GM18951 (cell line): ENCODE data around the gene RHOJ.
"Not testable (repeated sequence)": the region's sequence is repeated elsewhere in the genome, so short reads cannot be mapped to it uniquely, and the experiment has no call there.

Source experiments
- POLR2A ChIP-seq: IDR thresholded peaks from 4 replicates; pipeline ENCODE4 v1.6.1; 2011; ENCODE audit warnings: mild to moderate bottlenecking; ENCODE audit not compliant: insufficient read length, insufficient read depth; ENCODE audit errors: extremely low read depth
- in situ Hi-C: fragments of 300-500 bp; cut with MboI; formaldehyde crosslinking; loops from one replicate; pipeline ENCODE4 v1.12.0; 2022; ENCODE audit warnings: low sequenced_read_pairs, mixed read lengths, inconsistent platforms; ENCODE audit not compliant: unreplicated experiment

Gene RHOJ

GRCh38 chr14:63301891-63302534, 97.8 kb downstream of the RHOJ start:
- in situ Hi-C loops: no loop called here
- TF ChIP-seq POLR2A: no peak

DNA sequence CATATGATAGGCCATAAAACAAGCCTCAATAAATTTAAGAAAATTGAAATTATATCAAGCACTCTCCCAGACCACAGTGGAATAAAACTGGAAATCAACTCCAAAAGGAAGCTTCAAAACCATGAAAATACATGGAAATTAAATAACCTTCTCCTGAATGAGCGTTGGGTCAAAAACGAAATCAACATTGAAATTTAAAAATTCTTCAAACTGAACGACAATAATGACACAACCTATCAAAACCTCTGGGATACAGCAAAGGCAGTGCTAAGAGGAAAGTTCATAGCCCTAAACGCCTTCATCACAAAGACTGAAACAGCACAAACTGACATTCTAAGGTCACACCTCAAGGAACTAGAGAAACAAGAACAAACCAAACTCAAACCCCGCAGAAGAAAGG, 100.2 kb downstream of the RHOJ start:
- in situ Hi-C loops: not testable (repeated sequence)

DNA sequence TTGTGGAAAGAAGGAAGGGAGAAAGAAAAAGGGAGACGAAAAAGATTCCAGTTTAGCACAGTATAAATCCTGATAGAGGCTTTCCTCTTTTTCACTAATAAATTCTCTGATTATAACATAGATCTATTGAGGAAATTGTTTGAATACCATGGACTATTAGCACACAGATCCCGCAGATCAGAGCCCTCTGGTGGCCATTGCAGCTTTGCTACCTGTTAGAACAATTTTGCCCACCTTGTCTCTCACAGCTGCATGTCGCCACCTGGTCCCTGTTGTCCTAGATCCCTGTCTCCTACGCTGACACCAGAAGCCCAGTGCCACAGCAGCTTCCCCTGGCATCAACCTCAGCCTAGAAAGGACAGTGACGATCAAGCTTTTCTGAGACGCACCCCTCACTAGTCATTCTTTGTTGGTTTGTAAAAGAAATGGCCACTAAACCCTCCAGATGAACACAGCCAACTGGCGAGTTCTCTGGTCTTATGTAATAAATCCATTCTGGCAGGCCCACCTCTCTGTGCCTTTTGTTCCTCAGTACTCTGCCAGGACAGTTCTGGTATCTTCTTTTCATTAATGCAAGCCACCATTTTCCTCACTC, 104.6 kb downstream of the RHOJ start:
- in situ Hi-C loops: no loop called here
- no peak for TF ChIP-seq POLR2A

GRCh38 chr14:63318835-63319234, 114.6 kb downstream of the RHOJ start, which contains the start of gene GPHB5:
Gene GPHB5, minus strand, starts transcription at chr14:63318935. Its CDS starts 1,086 bp downstream, at chr14:63317849.
- TF ChIP-seq POLR2A: no peak
- in situ Hi-C loops: no loop called here

- in situ Hi-C loops: no loop called here
- no peak for TF ChIP-seq POLR2A
Measured at GRCh38 chr14:63322472-63322871, 118.2 kb downstream of the RHOJ start.

GRCh38 chr14:63322897-63323573, 118.8 kb downstream of the RHOJ start:
- in situ Hi-C loops: no loop called here
- no peak for TF ChIP-seq POLR2A

- TF ChIP-seq POLR2A: no peak
- in situ Hi-C loops: no loop called here
Measured at GRCh38 chr14:63326840-63327239, 122.6 kb downstream of the RHOJ start.

- in situ Hi-C loops: no loop called here
Measured at GRCh38 chr14:63328787-63329737, 124.8 kb downstream of the RHOJ start.

GRCh38 chr14:63342371-63342770, 138.1 kb downstream of the RHOJ start:
- TF ChIP-seq POLR2A: no peak
- in situ Hi-C loops: no loop called here

More at GRCh38 chr14:63328787-63329737, 124.8 kb downstream of the RHOJ start:
- TF ChIP-seq POLR2A: no peak
